Measurements from ENCODE around the gene PRPF39.
"Not testable (repeated sequence)": the region's sequence is repeated elsewhere in the genome, so short reads cannot be mapped to it uniquely, and the experiment has no call there.

Gene PRPF39

DNA sequence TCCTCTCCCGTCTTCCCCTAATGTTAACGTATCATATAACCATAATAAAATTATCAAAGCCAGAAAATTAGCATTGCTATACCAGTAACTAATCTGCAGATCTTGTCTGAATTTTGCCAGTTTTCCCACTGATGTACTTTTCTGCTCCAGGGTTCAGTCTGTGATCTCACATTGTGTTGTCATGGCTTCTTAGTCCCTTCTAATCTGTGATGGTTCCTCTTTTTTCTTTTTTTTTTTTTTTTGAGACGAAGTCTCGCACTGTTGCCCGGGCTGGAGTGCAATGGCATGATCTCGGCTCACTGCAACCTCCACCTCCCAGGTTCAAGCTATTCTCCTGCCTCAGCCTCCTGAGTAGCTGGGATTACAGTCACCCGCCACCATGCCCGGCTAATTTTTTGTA is 58.2 kb downstream of the PRPF39 start:
- not testable (repeated sequence) for DNase-seq

DNA sequence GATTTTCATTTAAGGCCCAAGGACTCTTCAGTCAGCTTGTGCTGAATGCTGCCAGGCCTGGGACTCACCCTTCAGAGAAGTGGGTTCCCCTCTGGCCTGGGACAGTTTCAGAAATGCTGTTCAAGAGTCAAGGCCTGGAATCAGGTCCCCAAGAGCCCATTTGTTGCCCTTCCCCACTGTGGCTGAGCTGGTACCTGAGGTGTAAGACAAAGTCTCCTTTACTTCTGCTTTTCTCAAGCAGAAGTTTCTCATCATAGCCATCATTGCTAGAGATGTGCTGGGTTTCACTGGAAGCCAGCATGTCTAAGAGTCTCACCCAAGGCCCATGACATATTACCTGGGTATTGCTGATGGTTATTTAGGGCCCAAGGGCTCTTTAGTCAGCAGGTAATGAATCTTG is 60.7 kb downstream of the PRPF39 start:
- no peak for DNase-seq

DNA sequence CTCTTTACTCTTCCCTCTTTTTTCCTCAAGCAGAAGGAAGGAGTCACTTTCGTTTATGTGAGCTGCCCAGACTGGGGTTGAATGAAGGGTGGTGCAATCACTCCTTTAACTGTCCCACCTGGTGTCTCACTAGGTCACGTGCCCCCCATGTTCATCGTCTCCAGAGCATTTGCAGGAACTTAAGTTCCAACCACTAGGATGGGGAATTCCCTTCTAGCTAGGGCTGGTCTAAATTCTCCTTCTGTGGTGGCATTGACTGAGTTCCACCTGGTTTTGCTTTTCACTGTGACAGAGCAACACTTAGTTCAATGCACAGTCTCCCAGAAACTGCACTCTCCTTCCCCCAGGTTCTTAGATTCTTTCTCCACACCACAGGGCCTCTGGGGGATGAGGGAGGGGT is 61.3 kb downstream of the PRPF39 start:
- DNase-seq: no peak

DNA sequence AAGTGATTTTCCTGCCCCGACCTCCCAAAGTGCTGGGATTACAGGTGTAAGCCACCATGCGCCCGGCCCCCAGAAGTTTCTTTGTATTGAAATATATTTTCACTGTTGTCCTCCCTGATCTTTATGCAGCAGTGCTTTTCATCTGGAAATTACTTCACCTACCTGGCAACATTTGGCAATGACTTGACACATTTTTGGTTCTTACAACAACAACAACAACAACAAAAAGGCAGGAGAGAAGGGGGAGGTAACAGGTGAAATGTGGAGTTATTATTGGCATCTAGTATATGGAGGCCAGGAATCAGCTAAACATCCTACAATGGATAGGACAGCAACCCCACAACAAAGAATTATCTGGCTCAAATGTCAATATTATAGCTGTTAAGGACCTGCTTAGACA is 65.7 kb downstream of the PRPF39 start:
- DNase-seq: no peak

DNA sequence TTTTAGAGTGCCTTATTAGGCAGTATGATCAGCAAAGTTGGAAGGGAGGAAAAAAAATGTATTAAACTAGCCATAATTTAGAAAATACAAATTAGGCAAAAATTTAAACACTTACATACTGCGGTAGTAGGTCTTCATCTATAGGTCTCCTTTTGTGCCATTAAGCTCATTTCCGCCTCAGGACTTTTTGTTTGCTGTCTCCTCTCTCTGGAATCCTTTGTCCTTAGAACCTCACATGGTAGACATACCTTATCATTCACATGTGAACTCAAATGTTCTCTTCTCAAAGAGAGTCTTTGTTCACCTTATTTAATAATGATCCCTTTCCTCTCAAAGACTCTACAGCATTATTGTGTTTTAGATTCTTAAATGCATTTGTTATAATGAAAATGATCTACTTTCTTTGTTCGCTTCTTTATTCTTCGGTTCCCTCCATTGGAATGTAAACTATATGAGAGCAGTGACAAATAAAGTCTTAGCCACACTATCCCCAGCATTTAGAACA is 66.5 kb downstream of the PRPF39 start:
- no peak for DNase-seq

DNA sequence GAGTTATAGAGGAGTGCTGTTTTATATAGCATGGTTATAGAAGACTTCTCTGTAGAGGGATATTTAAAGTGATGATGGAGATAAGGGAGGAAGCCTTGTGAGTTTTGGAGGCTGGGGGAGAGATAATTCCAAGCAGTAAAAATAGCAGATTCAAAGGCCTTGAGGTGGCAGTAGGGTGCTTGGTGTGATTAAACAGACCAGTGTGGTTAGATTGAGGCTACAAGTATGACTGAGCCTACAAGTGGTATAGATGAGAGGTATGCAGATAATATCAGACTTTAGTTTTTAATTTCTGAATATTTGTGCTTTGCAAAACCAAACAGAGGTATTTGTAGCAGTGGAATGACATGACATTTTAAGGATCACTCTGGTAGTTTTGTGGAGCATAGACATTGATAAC is 72.2 kb downstream of the PRPF39 start:
- DNase-seq: no peak

Data from DMS79 (cell line).